Peyer's patch (tissue), 4 donors: ENCODE data around the gene ERC2. TPM values are rescaled to one million over a fixed set of nuclear protein-coding genes. Genes with fewer than 3 reads are reported as not detected.

Experiments
- DNase-seq, 3 donors: peaks; one replicate each; pipeline ENCODE4 v3.0.0-alpha.2; 2017 to 2019
- H3K27ac ChIP-seq, 4 donors: fragments of 200-600 bp; sonication (generic); one replicate each; pipeline ENCODE4 v1.5.1; 2016 to 2019
- H3K27me3 ChIP-seq, 2 donors: fragments of 200-600 bp; sonication (generic); one replicate each; pipeline ENCODE4 v1.5.1; 2019
- H3K36me3 ChIP-seq, 3 donors: fragments of 200-600 bp; sonication (generic); one replicate each; pipeline ENCODE4 v1.5.1; 2016 to 2019
- H3K4me1 ChIP-seq, 4 donors: fragments of 200-600 bp; sonication (generic); one replicate each; pipeline ENCODE4 v1.5.1; 2016 to 2019
- H3K4me3 ChIP-seq, 4 donors: fragments of 200-600 bp; sonication (generic); 1 replicate in 3 of 4; 2 replicates in 1 of 4; pipeline ENCODE4 v1.5.1; 2016 to 2019; ENCODE audit warnings: mild to moderate bottlenecking in 1 of 4
- H3K9me3 ChIP-seq, 4 donors: fragments of 200-600 bp; sonication (generic); one replicate each; pipeline ENCODE4 v1.5.1; 2016 to 2019; ENCODE audit warnings: mild to moderate bottlenecking in 1 of 4
- CTCF ChIP-seq, 6 experiments: fragments of 450-650 bp in 4 of 6; fragments of 200-600 bp in 2 of 6; sonication (generic) in 1 of 6; IDR thresholded peaks; one replicate each; pipeline ENCODE4 v1.5.1; 2017 to 2019; ENCODE audit warnings: antibody characterized with exemption in 6 of 6, mild to moderate bottlenecking in 3 of 6, moderate library complexity in 1 of 6
- POLR2A ChIP-seq, 2 donors: fragments of 450-650 bp; IDR thresholded peaks; one replicate each; pipeline ENCODE4 v1.5.1; 2017; ENCODE audit warnings: antibody characterized with exemption in 2 of 2, mild to moderate bottlenecking in 2 of 2, moderate library complexity in 2 of 2
- total RNA-seq, 4 donors: library from RNA; depleted of rRNA; stranded (reverse); fragments of >200 nt; gene quantifications; one replicate each; pipeline ENCODE4 v1.1.0, GENCODE V29; 2016

The ERC2 gene
- total RNA-seq, 4 donors from 2014 or later = 0.18 to 0.83 TPM; not detected in 2

- H3K4me3 ChIP-seq = no peak overlapping the region
- H3K27ac ChIP-seq = no peak overlapping the region
- no peaks in the 10 kb centered on the region for H3K36me3 ChIP-seq
- H3K4me1 ChIP-seq = no peaks in the 10 kb centered on the region
- no peak for TF ChIP-seq CTCF (IDR thresholded peaks at IDR 0.05)
- TF ChIP-seq POLR2A (IDR thresholded peaks at IDR 0.05) = no peak
- no peaks in the 10 kb centered on the region for H3K27me3 ChIP-seq
- no peaks in the 10 kb centered on the region for H3K9me3 ChIP-seq
- DNase-seq = no peak
Observed at GRCh38 chr3:55826731-55827496, 641.4 kb downstream of the ERC2 start.

GRCh38 chr3:55826097-55826496 lies 642.2 kb downstream of the ERC2 start:
- no peak for TF ChIP-seq POLR2A (IDR thresholded peaks at IDR 0.05)
- no peak for TF ChIP-seq CTCF (IDR thresholded peaks at IDR 0.05)

GRCh38 chr3:55824406-55824805 lies 643.9 kb downstream of the ERC2 start:
- H3K27me3 ChIP-seq = no peaks in the 10 kb centered on the region
- no peak overlapping the region for H3K27ac ChIP-seq
- no peaks in the 10 kb centered on the region for H3K4me1 ChIP-seq
- no peak overlapping the region for H3K4me3 ChIP-seq
- no peak for TF ChIP-seq CTCF (IDR thresholded peaks at IDR 0.05)
- no peak for TF ChIP-seq POLR2A (IDR thresholded peaks at IDR 0.05)
- no peak for DNase-seq
- no peaks in the 10 kb centered on the region for H3K9me3 ChIP-seq
- no peaks in the 10 kb centered on the region for H3K36me3 ChIP-seq

More at GRCh38 chr3:55826097-55826496, 642.2 kb downstream of the ERC2 start:
- DNase-seq = no peak
- Histone ChIP-seq H3K4me1 (no peaks in the 10 kb centered on the region), H3K36me3 (no peaks in the 10 kb centered on the region), H3K9me3 (no peaks in the 10 kb centered on the region), H3K27ac (no peak overlapping the region), H3K27me3 (no peaks in the 10 kb centered on the region), H3K4me3 (no peak overlapping the region)

GRCh38 chr3:55823829-55824228 lies 644.4 kb downstream of the ERC2 start:
- no peak for DNase-seq
- no peaks in the 10 kb centered on the region for H3K9me3 ChIP-seq
- H3K27ac ChIP-seq = no peak overlapping the region
- H3K4me1 ChIP-seq = no peaks in the 10 kb centered on the region
- no peaks in the 10 kb centered on the region for H3K36me3 ChIP-seq
- TF ChIP-seq POLR2A (IDR thresholded peaks at IDR 0.05) = no peak
- TF ChIP-seq CTCF (IDR thresholded peaks at IDR 0.05) = no peak
- no peak overlapping the region for H3K4me3 ChIP-seq
- H3K27me3 ChIP-seq = no peaks in the 10 kb centered on the region

GRCh38 chr3:55823001-55823400 lies 645.3 kb downstream of the ERC2 start:
- Histone ChIP-seq H3K27ac (no peak overlapping the region), H3K27me3 (no peaks in the 10 kb centered on the region), H3K4me3 (no peak overlapping the region), H3K4me1 (no peaks in the 10 kb centered on the region), H3K36me3 (no peaks in the 10 kb centered on the region), H3K9me3 (no peaks in the 10 kb centered on the region)
- TF ChIP-seq CTCF (IDR thresholded peaks at IDR 0.05) = no peak
- TF ChIP-seq POLR2A (IDR thresholded peaks at IDR 0.05) = no peak
- DNase-seq = no peak
